AG08395 (cell line): ENCODE data around the gene C19orf81.
"Not testable (repeated sequence)": the region's sequence is repeated elsewhere in the genome, so short reads cannot be mapped to it uniquely, and the experiment has no call there.

Experiments used
- DNase-seq: peaks from one replicate; pipeline ENCODE4 v3.0.0; 2012; ENCODE audit warnings: mixed read lengths, low spot score

C19orf81 gene

GRCh38 chr19:50649433-50650391 lies at the start of gene C19orf81:
Gene C19orf81, plus strand, starts transcription at chr19:50649445. Its CDS starts 0 bp downstream, at chr19:50649445.
- DNase-seq, result no peak

GRCh38 chr19:50601407-50602088 lies 47.7 kb upstream of the C19orf81 start:
- no peak for DNase-seq

- no peak for DNase-seq
Measured at GRCh38 chr19:50602089-50602422, 47.2 kb upstream of the C19orf81 start.

GRCh38 chr19:50602496-50602895 lies 46.7 kb upstream of the C19orf81 start:
- DNase-seq, result no peak

GRCh38 chr19:50602935-50603334 lies 46.3 kb upstream of the C19orf81 start:
- no peak for DNase-seq

GRCh38 chr19:50604264-50605073 lies 44.8 kb upstream of the C19orf81 start:
- not testable (repeated sequence) for DNase-seq

- not testable (repeated sequence) for DNase-seq
Measured at GRCh38 chr19:50606059-50606836, 43.0 kb upstream of the C19orf81 start.

GRCh38 chr19:50607388-50607787 lies 41.9 kb upstream of the C19orf81 start:
- no peak for DNase-seq

GRCh38 chr19:50607874-50608785 lies 41.1 kb upstream of the C19orf81 start:
- DNase-seq, result peak; percentile 49

- not testable (repeated sequence) for DNase-seq
Measured at GRCh38 chr19:50612504-50613404, 36.5 kb upstream of the C19orf81 start.

GRCh38 chr19:50618379-50618778 lies 30.9 kb upstream of the C19orf81 start:
- not testable (repeated sequence) for DNase-seq

GRCh38 chr19:50619184-50619583 lies 30.1 kb upstream of the C19orf81 start:
- DNase-seq, result not testable (repeated sequence)

- not testable (repeated sequence) for DNase-seq
Measured at GRCh38 chr19:50620394-50620906, 28.8 kb upstream of the C19orf81 start.

- no peak for DNase-seq
Measured at GRCh38 chr19:50624949-50625600, 24.2 kb upstream of the C19orf81 start.

- no peak for DNase-seq
Measured at GRCh38 chr19:50626011-50626410, 23.2 kb upstream of the C19orf81 start.

- no peak for DNase-seq
Measured at GRCh38 chr19:50626795-50627194, 22.4 kb upstream of the C19orf81 start.

- DNase-seq, result no peak
Measured at GRCh38 chr19:50628146-50628545, 21.1 kb upstream of the C19orf81 start.

GRCh38 chr19:50628551-50628950 lies 20.7 kb upstream of the C19orf81 start:
- no peak for DNase-seq

GRCh38 chr19:50629194-50629593 lies 20.1 kb upstream of the C19orf81 start:
- DNase-seq, result no peak
